K562 (cell line): ENCODE results near the gene INTS6. TPM values are rescaled to one million over a fixed set of nuclear protein-coding genes. Genes with fewer than 3 reads are reported as not detected.

Experiments used
- ATF4 ChIP-seq: fragments of 450-650 bp; formaldehyde crosslinking; IDR thresholded peaks from 2 replicates; pipeline ENCODE4 v1.4.0; 2022; ENCODE audit warnings: mild to moderate bottlenecking, moderate library complexity
- ATF7 ChIP-seq: fragments of 450-650 bp; IDR thresholded peaks from 2 replicates; pipeline ENCODE4 v1.7.1; 2014; ENCODE audit warnings: mild to moderate bottlenecking, moderate library complexity
- BACH1 ChIP-seq: fragments of 200-800 bp; sonication (Bioruptor generic); IDR thresholded peaks from 2 replicates; pipeline ENCODE4 v1.6.1; 2016; ENCODE audit warnings: missing genetic modification characterization, missing compliant biosample characterization
- BCL6 ChIP-seq: fragments of 250-450 bp; sonication (Bioruptor Pico); IDR thresholded peaks from 2 replicates; pipeline ENCODE4 v1.4.0; 2020
- C11orf30 ChIP-seq: fragments of 450-650 bp; IDR thresholded peaks from 2 replicates; pipeline ENCODE4 v1.6.1; 2016; ENCODE audit warnings: low read depth, mild to moderate bottlenecking
- ESRRB ChIP-seq: fragments of 250-450 bp; sonication (Bioruptor Pico); IDR thresholded peaks from 2 replicates; pipeline ENCODE4 v1.5.0; 2020; ENCODE audit warnings: mild to moderate bottlenecking, moderate library complexity, borderline replicate concordance
- IRF9 ChIP-seq: fragments of 450-650 bp; IDR thresholded peaks from 2 replicates; pipeline ENCODE4 v1.6.1; 2016; ENCODE audit warnings: missing biosample characterization, missing genetic modification characterization
- JUND ChIP-seq, 2 experiments: IDR thresholded peaks; 2 replicates in 1 of 2; 3 replicates in 1 of 2; pipeline ENCODE4 v1.6.1; 2011; ENCODE audit warnings: borderline replicate concordance in 2 of 2, low read depth in 2 of 2, low read length in 2 of 2, improper control_type of control experiment in 1 of 2, missing biosample characterization in 1 of 2, missing genetic modification characterization in 1 of 2, missing genetic modification reagents in 1 of 2
- MAFG ChIP-seq: fragments of 450-650 bp; conservative IDR thresholded peaks from 2 replicates; pipeline ENCODE4 v1.6.1; 2016; ENCODE audit warnings: missing genetic modification characterization, missing compliant biosample characterization
- NFRKB ChIP-seq: fragments of 450-650 bp; IDR thresholded peaks from 2 replicates; pipeline ENCODE4 v1.6.1; 2016; ENCODE audit warnings: low read depth
- POLR2H ChIP-seq: IDR thresholded peaks from 2 replicates; pipeline ENCODE4 v1.6.1; 2016; ENCODE audit warnings: missing genetic modification characterization, low read depth, mild to moderate bottlenecking, control low read depth, missing compliant biosample characterization, moderate library complexity
- RCOR1 ChIP-seq, 2 experiments: IDR thresholded peaks; 2 replicates each; pipeline ENCODE4 v1.6.1; 2012; ENCODE audit warnings: low read depth in 2 of 2, low read length in 2 of 2, borderline replicate concordance in 1 of 2, improper control_type of control experiment in 1 of 2
- SMAD3 ChIP-seq: fragments of 450-650 bp; formaldehyde crosslinking; conservative IDR thresholded peaks from 2 replicates; pipeline ENCODE4 v1.4.0; 2020; ENCODE audit warnings: mild to moderate bottlenecking
- ZFP36 ChIP-seq: fragments of 150-350 bp; IDR thresholded peaks from 2 replicates; pipeline ENCODE4 v1.6.1; 2018; ENCODE audit warnings: low read length, low read depth; ENCODE audit not compliant: partially characterized antibody
- ZNF184 ChIP-seq: sonication (generic); formaldehyde crosslinking; IDR thresholded peaks from 2 replicates; pipeline ENCODE4 v1.5.0; 2020; ENCODE audit warnings: missing genetic modification reagents
- polyA plus RNA-seq, 8 experiments: library from polyadenylated mRNA; depleted of rRNA in 4 of 8; stranded (reverse) in 5 of 8; unstranded in 3 of 8; fragments of >200 nt; fragmentation: Nextera tagmentation in 2 of 8; fragmentation: Illumina TruSeq in 1 of 8; extraction: Ambion mirVana in 2 of 8; extraction: Trizol in 1 of 8; gene quantifications; 2 replicates each; pipeline versions ENCODE4 v1.2.1 to v1.2.3, GENCODE V29; 2011 to 2014; ENCODE audit warnings: inconsistent platforms in 1 of 8, missing spikeins in 1 of 8
- total RNA-seq, 7 experiments: library from RNA; depleted of rRNA in 6 of 7; stranded (reverse); fragments of >200 nt in 6 of 7; fragmentation: Illumina TruSeq in 2 of 7; extraction: Trizol in 2 of 7; gene quantifications; 2 replicates each; pipeline versions ENCODE4 v1.2.1 to v1.2.3, GENCODE V29; 2011 to 2021; ENCODE audit warnings: low replicate concordance in 1 of 7

INTS6 gene
- total and polyA plus RNA-seq, 9 of the 15 experiments (the other 6 are each of a cell fraction or from before 2014, with no cell fraction given), result 3.7 to 29.8 (median 16.1) TPM

- TF ChIP-seq IRF9 (tag), result peak; percentile 41; the same call in 1 of the 2 replicates
- TF ChIP-seq JUND (IDR thresholded peaks at IDR 0.05; ENCODE audit: borderline replicate concordance, low read depth, low read length), result peak; percentile 51; the same call in 1 of the 2 replicates
- TF ChIP-seq JUND (tag; IDR thresholded peaks at IDR 0.05; ENCODE audit: borderline replicate concordance, low read depth, low read length), result no peak; the same call in 2 of the 3 replicates
- no peak for TF ChIP-seq BCL6 (CRISPR knock-in tag)
- TF ChIP-seq ZFP36, result no peak
- peak in 1 of 2 experiments; percentile 25; a peak in 1 of 4 replicates for TF ChIP-seq RCOR1 (IDR thresholded peaks at IDR 0.05; ENCODE audit: borderline replicate concordance in 1 of 2, low read depth in 2 of 2, low read length in 2 of 2)
- no peak for TF ChIP-seq SMAD3
- no peak for TF ChIP-seq NFRKB
- no peak for TF ChIP-seq ZNF184 (CRISPR knock-in tag)
- peak; percentile 92 for TF ChIP-seq ATF4 (CRISPR knock-in tag)
- 0 out of 2 replicates have a peak, but pooled peaks have one; percentile 16 for TF ChIP-seq MAFG (tag)
- peak; percentile 57 for TF ChIP-seq POLR2H
- TF ChIP-seq ATF7, result peak; percentile 72
- no peak for TF ChIP-seq ESRRB (CRISPR knock-in tag)
- TF ChIP-seq C11orf30, result peak; percentile 20; the same call in 1 of the 2 replicates
- TF ChIP-seq BACH1 (tag), result no peak
Observed at GRCh38 chr13:51396352-51396751, 56.5 kb downstream of the INTS6 start (continued).
